OCI-LY7 (cell line): ENCODE results near the gene STX8.
A peak's percentile ranks its signal among the peaks of the same experiment; 100 is the strongest.

Experiments used
- CTCF ChIP-seq: fragments of 200-600 bp; sonication (generic); conservative IDR thresholded peaks from 2 replicates; pipeline ENCODE4 v1.5.1; 2014; ENCODE audit warnings: mild to moderate bottlenecking, antibody characterized with exemption, low read length, moderate library complexity, mixed read lengths
- EZH2phosphoT487 ChIP-seq: fragments of 200-600 bp; sonication (generic); IDR thresholded peaks from 2 replicates; pipeline ENCODE4 v1.6.1; 2018; ENCODE audit warnings: low read depth, borderline replicate concordance, mild to moderate bottlenecking, mixed run types, antibody characterized with exemption, low read length, moderate library complexity, mixed read lengths

- 0 out of 2 replicates have a peak, but pooled peaks have one; percentile 22 for TF ChIP-seq CTCF
- TF ChIP-seq EZH2phosphoT487, result no peak
These were observed 283.1 kb downstream of the STX8 start for GRCh38 chr17:9292561-9292941.
